T follicular helper cell (primary cell): ENCODE data around the gene EPS8L2.
"Not testable (repeated sequence)": the region's sequence is repeated elsewhere in the genome, so short reads cannot be mapped to it uniquely, and the experiment has no call there.

ENCODE experiments used
- DNase-seq: peaks from one replicate; pipeline ENCODE4 v3.0.0-alpha.2; 2020; ENCODE audit warnings: low read depth

The EPS8L2 gene

DNA sequence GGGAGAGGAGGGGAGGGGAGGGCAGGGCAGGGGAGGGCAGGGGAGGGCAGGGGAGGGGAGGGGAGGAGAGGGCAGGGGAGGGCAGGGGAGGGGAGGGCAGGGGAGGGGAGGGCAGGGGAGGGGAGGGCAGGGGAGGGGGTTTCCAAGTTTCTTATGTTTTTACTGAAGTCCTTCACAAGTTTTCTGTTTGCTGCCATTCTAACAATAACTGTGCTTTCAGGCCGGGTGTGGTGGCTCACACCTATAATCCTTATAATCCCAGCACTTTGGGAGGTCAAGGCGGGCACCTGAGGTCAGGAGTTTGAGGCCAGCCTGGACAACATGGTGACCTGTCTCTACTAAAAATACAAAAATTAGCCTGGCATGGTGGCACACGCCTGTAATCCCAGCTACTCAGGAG, 15.8 kb upstream of the EPS8L2 start:
- DNase-seq, result not testable (repeated sequence)

DNA sequence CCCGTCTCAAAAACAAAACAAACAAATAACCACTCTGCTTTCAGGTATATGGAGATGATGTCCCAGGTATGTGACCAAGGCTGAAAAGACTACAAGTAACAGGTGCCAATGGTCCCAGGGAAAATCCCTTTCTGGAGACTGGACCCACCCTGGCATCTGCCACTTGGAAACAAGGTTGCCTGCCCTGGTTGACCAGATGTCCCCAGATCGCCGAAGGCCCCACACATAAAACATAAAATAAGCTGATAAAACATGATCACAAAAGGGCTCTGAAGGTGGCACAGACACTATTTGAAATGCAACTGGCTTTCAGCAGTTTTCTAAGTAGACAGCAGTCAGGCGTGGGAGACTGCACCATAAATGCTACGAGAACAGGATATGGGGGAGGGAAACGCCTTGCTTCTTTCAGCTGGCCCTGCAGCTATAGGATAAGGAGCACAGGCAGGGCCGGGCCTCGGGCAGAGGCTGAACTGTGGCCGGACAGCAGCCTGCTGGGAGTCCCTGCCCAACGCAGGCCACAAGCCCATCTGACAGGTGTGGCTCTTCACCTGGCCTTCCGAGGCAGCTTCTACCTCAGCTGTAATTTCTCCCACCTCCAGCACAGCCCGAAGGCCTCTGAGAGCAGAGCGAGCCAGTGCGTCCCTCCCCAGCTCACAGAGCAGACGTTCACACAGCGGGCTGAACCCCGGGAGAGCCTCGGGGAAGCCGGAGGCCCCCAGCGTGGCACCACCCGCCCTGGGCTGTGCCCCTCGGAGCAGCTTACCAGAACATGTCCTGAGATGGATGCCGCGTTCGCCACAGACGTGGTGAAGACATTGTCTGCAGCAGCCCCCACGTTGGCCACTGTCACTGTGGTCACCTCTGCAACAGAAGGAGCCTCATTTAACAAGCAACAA, 15.0 kb upstream of the EPS8L2 start:
- no peak for DNase-seq

DNA sequence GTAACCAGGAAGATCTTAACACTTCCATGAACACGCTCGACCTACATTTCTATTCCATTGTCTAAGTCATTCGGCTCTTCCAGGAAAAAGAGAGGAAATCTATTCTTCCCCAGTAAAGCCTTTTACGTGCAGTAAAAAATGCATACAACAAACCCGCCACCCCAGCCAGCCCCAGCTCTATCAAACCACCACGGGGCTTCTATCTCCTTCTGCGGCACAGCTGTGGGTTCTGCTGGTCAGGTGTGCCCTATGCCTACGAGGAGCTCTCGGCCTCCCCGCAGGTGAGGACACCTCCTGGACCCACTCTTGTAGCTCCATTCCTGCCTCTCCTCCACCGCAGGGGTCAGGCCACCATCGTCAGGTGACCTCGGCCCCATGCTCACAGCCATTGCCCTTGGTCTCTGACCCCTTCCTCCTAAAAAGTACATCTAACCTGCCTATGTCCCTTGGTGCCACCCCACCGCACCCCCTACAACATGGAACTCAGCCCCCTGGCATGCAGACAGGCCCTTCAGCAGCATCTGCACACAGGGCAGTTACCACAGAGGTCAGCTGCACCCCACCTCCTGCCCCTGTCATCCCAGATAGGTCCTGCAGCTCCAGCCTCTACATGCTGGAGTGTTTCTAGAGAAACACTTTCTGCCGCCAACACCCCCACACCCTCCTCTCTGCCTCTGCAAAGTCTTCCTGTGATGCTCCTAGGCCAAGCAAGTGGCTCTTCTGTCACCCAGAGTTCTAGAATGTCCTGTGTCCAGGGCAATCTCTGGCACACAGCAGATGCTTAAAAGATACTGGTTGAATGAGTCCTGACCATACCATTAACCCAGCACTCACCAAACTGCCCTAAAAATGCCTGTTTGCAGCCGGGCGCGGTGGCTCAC, 14.1 kb upstream of the EPS8L2 start:
- no peak for DNase-seq

DNA sequence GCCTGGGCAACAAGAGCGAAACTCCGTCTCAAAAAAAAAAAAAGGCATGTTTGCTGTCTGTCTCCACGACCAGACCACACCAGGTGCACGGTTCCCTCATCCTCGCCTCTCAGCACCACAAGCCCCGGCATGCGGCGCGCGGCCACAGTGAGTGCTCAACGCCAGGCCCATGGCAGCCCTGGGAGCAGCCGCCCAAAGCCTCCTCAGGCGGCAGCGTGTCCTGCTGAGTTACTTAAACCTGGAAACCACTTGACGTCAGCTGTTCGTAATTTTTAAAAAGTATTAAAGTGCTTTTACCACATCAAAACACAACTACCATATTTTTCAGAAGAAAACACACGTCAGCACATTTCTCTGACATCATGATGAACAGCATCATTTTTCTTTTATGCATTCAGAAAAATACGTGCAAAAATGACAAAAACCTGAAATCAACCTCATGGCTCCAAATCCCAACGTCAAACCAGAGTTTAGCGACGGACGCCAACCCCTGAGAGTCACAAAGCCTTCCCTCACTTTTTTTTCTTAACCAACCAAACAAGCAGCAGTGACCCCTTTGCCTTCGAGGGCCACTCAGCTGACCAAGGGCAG, 13.1 kb upstream of the EPS8L2 start:
- peak; percentile 79 for DNase-seq

DNA sequence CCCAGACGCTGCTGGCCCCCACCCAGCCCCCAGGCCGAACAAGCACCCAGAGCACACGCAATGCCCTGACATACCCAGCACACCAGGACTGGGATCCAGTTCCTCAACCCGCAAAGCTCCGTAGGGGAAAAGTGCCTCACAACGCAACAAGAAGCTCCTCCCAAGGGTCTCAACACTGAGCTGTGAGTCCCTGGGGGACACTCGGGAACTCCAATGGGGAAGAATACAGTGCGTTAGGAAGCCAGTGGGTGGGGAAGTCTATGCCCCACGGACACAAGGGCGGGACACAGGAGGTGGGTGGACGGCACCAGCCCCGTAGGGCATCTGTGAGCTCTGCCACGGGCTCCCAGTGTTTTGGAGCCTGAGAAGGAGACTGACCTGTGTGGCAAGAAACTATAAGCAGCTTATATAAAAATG, 12.6 kb upstream of the EPS8L2 start:
- no peak for DNase-seq

DNA sequence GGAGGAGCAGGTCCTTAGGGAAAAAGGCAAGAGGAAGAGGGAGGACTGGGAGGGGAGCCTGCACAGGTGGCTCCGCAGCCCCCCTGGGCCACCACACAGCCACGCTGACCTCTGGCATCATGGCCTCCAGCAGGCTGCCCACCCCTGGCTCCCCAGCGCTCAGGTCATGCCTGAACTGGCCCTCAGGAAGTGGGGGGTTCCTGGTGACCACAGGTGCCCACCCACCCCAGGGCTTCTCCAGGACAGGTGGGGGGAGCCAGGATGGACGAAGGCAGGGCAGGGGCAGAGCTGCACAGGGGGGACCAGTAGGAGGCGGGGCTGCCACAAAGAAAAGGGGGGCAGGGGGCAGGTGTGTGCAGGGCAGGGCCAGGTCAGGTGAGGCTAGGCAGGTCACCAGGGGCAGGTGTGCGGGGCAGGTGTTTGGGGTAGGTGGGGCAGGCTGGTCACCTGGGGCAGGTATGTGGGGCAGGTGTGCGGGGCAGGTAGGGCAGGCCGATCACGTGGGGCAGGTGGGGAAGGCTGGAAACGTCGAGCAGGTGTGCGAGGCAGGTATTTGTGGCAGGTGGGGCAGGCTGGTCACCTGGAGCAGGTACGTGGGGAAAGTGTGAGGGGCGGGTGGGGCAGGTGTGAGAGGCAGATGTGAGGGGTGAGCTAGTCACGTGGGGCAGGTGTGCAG, 12.0 kb upstream of the EPS8L2 start:
- no peak for DNase-seq

DNA sequence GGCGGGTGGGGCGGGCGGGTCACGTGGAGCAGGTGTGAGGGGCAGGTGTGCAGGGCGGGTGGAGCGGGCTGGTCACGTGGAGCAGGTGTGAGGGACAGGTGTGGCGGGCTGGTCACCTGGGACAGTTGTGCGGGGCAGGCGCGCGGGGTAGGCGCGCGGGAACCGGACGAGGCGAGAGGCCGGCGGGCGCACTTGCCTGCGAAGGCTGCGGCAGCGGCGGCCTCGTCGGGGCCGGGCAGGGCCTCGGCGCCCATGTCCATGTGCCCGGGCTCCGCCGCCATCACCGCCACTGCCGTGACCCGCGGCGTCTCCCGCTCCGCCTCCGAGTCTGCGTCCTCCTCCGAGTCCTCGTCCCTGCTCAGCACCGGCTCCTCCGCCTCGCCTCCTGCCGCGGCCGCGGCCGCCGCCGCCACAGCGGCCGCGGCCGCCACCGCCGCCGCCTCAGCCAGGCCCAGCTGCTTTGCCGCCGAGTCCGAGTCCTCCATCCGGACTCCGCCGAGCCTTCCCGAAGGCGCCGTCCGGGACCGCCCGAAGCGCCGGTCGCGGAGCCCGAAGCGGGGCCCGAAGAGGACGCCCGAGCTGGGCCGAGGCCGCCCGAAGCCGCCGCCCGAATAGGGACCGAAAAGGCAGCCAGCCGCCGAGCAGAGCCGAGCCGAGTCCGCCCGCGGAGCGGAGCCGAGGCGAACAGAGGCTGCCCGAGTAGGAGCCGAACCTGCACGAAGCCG, 11.3 kb upstream of the EPS8L2 start, which contains the start of gene DEAF1:
DEAF1 (minus strand) TSS at position 660 of the 725 bp plus-strand sequence; CDS start at position 485, 175 bp downstream.
- peak; percentile 99 for DNase-seq

DNA sequence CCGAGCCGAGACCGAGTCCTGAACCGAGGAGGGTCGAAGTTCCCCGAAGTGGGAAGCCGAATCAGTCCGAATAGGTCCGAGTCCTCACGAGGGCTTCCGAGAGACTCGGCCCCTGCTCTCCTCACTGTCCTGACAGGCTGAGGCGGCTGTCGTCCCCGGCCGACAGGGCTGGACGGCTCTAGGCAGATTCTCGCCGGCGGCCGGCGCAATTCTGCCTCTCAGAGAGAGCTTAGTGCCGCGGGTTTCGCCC, 10.8 kb upstream of the EPS8L2 start:
- DNase-seq, result no peak

DNA sequence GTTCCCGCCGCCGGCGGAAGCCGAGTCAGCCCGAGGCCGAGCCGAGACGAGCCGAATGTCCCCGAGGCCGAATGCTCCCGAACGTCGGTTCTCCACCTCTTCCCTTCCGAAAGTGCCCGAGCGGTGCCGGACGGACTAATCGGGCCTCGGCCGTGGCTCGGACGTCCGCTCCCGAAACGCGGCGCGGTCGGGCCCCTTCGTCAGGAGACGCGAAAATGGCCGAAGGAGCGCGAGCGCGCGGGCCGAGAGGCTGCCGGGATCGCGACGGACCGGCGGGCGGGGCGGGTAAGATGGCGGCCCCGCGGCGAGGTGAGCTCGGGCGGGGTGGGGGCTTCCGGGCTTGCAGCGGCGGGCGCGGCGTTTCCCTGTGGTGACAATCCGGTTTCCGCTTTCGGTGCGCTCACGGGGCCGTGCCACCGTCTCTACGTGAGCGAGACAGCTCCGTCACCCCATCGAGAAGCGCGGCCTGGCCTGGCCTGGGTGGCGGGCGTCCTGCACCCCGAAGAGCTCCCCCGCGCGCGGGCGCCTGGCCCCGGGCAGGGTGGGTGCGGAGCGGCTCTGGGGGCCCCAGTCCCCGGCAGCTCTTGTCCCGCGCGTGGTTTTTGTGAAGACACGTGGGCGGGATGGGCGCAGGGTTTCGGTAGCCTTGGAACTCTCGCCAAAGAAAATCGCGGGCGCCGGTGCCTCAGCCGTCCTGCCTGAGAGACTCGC, 10.3 kb upstream of the EPS8L2 start, which contains the start of gene TMEM80:
TMEM80 (plus strand) TSS at position 279 of the 711 bp plus-strand sequence; CDS start at position 291, 12 bp downstream.
- peak; percentile 95 for DNase-seq

DNA sequence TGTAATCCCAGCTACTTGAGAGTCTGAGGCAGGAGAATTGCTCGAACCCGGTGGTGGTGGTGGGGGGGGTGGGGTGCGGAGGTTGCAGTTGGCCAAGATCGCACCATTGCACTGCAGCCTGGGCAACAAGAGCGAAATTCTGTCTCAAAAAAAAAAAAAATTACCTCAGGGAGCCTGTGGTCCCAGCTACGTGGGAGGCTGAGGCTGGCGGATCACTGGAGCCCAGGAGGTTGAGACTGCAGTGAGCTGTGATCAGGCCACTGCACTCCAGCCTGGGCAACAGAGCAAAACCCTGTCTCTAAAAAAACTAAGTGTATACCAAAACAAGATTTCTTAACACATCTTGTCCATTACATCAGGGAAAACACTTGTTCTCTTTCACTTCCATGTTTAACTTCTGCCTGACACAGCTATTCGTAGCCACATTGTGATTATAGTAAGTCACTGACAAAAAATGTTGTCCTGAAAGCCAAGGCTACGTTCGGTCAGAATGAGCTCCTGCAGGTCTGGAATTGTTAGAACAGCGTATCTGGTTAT, 9.0 kb upstream of the EPS8L2 start:
- no peak for DNase-seq

DNA sequence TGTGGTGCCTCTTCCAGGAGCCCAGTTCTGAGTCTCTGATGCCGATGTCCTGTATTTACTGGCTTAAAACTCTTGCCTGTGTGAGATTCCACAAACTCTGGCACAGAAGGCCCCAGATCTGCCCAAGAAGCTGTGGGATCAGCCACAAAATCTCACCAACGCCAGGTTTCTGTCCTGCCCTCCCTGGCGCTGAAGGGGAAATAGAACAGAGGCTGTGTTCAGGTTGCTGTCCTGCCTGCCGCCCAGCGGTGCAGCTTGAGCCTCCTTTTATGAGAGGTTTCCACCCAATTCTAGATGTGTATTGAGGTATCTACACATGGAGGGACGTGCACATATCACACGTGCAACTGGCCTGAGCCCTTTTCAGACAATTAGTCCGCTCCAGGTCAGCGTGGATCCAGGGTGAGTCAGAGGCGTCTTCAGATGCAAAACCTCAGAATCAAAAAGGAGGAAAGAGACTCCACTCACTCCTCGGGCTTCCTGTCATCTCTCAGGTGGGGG, 8.2 kb upstream of the EPS8L2 start:
- no peak for DNase-seq

DNA sequence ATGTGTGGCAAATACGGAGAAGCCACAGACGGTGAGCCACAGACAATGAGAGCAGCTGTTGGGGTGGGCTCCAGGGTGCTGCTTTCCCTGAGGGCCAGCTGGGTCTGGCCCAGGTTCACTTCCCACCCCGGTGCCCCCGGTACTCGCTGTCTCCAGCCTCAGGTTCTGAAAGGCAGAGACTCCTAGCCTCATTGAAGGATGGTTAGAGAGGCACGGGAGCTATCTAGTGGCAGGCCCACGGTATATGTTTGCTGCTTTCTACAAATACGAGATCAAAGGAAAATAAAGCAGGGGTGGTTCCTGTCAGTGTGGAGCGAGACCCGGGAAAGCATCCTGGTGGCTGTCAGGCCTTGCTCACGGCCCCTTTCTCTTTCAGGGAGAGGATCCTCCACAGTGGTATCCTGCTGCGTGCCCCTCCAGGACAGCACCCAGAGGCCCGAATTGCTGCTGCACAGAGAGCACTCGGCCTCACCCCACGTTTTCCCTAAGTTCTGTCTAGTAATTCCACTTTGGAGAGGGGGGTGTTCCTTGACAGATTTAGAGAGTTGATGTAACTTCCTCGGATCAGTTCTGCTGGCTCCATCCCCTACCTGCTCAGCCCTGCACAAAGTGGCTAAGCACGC, 7.4 kb upstream of the EPS8L2 start:
- no peak for DNase-seq

DNA sequence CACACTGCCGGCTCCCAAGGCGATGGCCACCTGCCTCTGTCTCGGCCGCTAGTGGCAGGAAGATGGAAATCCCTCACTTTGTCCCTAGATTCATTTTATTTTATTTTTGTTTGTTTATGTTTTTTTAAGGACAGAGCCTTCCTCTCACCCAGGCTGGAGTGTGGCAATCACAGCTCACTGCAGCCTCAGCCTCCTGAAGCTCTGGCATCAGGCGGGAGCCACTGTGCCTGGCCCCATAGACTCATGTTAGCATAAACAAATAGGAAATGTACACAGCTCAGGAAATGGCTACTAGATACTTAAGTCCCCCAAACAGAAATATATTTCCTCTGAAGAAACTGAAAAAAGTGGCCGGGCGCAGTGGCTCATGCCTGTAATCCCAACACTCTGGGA, 6.9 kb upstream of the EPS8L2 start:
- DNase-seq, result no peak

DNA sequence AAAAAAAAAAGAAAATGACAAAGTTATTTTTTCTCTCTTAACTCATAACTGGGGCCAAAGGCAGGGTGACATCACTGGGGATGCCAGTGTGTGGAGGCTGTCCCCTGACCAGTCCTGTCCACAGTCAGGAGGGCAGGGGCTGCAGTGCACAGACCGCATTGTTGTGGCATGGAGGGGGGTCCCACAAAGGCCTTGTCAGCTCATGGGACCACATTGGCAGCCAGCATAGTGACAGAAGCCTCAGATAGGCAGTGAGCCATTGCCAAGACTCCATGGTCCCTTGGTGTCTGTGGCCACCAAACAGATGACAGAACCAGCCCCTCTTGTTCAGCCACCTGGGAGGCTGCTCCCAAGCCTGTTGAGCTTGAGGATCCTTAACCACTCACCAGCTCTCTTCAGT, 6.3 kb upstream of the EPS8L2 start:
- DNase-seq, result no peak

DNA sequence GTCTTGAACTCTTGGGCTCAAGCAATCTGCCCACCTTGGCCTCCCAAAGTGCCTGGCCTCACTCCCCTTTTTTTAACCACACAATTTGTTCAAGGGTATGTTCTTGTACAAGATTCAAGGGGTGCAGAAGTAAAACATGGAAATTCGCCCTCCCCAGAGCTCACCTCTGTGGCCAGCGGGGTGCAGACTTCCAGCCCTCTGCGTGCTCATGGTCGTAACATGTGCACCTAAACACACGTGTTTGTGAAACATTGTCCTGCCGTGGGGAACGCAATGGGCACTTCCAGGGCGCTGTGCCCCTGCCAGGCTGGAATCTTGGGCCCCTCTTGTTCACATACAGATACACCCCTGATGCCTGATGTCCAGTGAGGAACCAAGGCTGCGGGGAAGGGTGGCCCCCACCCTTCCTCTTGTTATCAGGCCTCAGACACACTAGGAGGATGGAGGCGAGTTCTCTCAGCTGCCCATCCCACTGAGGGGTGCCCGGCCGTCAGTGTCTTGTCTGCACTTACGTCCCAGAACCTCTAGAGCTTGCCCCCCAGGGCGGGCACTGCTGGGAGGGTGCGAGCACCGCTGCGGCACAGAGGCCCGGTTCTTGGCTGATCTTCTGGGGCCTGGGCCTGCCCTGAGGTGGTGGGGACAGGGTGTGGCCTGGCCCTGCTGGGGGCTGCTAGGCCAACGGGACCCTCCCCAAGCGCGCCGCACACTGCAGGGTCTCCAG, 4.1 kb upstream of the EPS8L2 start:
- no peak for DNase-seq

DNA sequence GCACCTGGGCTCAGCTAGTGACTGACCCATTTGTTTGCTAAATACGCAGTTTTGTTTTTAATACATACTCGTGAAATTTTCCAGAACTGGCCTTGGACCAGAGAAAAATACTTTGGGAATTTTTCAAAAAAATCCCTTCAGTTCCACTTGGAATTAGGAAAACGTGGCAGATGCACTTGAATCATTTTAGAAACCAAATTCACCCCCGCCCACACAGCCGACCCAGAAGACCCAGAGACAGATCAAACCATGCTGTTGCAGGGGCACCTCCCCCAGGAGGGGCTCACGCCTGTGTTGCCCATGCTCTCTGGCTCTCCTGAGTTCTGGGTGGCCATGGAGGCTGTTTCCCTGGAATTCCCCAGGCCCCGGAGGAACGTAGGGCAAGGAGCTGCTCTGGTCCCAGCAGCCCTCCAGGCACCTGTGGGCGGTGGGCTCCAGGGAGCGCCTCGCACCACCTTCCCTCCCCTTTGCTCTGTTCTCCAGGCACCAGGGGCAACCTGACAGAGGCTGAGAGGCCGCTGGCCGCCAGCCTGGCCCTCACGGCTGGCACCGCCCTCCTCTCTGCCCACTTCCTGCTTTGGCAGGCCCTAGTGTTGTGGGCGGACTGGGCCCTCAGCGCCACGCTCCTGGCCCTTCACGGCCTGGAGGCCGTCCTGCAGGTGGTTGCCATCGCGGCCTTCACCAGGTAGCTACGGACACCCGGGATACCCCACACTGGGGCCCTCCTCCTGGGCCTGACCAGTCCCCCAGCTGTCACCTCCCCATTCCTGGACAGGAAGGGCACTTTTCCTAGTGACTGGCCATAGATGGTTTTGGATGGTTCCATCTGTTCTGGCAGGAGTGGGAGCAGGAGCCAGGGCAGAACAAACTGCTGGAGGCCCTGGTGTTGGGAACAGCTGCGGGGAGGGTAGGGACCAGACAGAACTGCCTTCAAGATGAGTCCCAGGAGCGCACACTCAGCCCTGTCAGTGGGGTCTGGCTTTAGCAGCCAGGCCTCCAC, 3.3 kb upstream of the EPS8L2 start:
- DNase-seq, result no peak

DNA sequence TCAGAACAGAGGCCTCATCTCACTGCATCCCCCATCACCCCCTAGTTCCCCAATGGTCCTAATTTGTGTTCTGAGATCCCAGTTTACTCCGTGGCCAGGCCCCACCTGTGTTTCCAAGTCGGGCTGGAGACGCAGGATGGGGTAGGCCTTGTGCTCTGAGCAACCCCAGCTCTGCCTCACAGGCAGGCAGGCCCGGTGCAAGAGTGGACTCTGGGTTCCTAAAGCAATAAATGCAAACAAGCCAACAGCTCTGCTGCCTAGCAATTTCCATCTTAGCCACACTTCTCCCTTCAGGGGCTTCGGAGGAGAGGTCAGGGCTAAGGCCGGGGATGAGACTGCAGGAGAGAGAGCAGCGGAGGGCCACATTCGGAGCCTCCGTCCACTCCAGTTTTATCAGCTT, 2.5 kb upstream of the EPS8L2 start:
- DNase-seq, result no peak

DNA sequence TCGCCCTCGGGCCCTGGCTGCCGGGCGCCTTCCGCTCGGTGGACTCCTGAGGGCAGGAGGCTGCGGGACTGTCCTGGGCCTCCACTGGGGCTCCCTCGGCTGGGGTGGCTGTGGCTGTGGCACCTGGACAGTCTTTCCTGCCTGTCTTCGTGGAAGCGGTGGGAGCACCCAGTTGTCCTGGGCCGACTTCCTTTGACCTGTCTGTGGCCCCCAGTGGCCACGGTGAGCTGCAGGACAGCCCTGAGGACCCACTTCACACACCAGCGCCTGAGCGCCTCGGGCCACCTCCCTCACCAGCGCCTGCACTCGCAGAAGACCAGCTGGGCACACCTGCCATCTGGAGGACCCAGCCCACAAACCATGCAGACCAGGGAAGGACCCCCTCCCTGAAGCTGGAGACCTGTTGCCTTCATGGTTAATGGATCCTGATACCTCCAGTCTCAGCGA, 1.8 kb upstream of the EPS8L2 start:
- no peak for DNase-seq
